Astrocyte of the cerebellum (primary cell): ENCODE results near the gene ZNF480.
"Not testable (repeated sequence)": the region's sequence is repeated elsewhere in the genome, so short reads cannot be mapped to it uniquely, and the experiment has no call there.

Source experiments
- DNase-seq: peaks from one replicate; pipeline ENCODE4 v3.0.0-alpha.2; 2011; ENCODE audit warnings: low read depth
- H3K4me3 ChIP-seq: 2 replicates; pipeline ENCODE4 v1.5.1; 2011; ENCODE audit warnings: mild to moderate bottlenecking, low read depth, low read length, moderate library complexity
- CTCF ChIP-seq: IDR thresholded peaks from 2 replicates; pipeline ENCODE4 v1.5.1; 2012; ENCODE audit warnings: low read length, low read depth, moderate library complexity, mild to moderate bottlenecking; ENCODE audit errors: missing control alignments
- in situ Hi-C: cut with HindIII; loops from 2 replicates; pipeline ENCODE4 v1.10.0; 2017; ENCODE audit warnings: low sequenced_read_pairs

ZNF480 gene

GRCh38 chr19:52273301-52273700 lies 23.7 kb upstream of the ZNF480 start:
- TF ChIP-seq CTCF = no peak
- in situ Hi-C loops = no loop called here
- DNase-seq = no peak
- H3K4me3 ChIP-seq = no peak overlapping the region

- no peak for DNase-seq
- H3K4me3 ChIP-seq = no peak overlapping the region
- TF ChIP-seq CTCF = no peak
- in situ Hi-C loops = no loop called here
These were observed 22.8 kb upstream of the ZNF480 start for GRCh38 chr19:52274191-52274590.

GRCh38 chr19:52275988-52276387 lies 21.0 kb upstream of the ZNF480 start:
- no peak overlapping the region for H3K4me3 ChIP-seq
- no peak for TF ChIP-seq CTCF
- no peak for DNase-seq
- in situ Hi-C loops = no loop called here

GRCh38 chr19:52277471-52277870 lies 19.5 kb upstream of the ZNF480 start:
- H3K4me3 ChIP-seq = no peak overlapping the region
- no peak for TF ChIP-seq CTCF
- in situ Hi-C loops = no loop called here
- DNase-seq = no peak

GRCh38 chr19:52286256-52286655 lies 10.7 kb upstream of the ZNF480 start:
- no peak for TF ChIP-seq CTCF
- in situ Hi-C loops = loop anchor here (5.0 kb wide), 1 partner anchor 96 kb away; no protein-coding TSS in a partner anchor
- no peak for DNase-seq
- no peak overlapping the region for H3K4me3 ChIP-seq

GRCh38 chr19:52291781-52292180 lies 5.2 kb upstream of the ZNF480 start:
- no peak for DNase-seq
- TF ChIP-seq CTCF = no peak

GRCh38 chr19:52292946-52293345 lies 4.0 kb upstream of the ZNF480 start:
- DNase-seq, H3K4me3 ChIP-seq, in situ Hi-C loops: not testable (repeated sequence)

More at GRCh38 chr19:52291781-52292180, 5.2 kb upstream of the ZNF480 start:
- H3K4me3 ChIP-seq = no peak overlapping the region
- in situ Hi-C loops = no loop called here
